GM12891 (cell line): ENCODE data around the gene COQ3.

Experiments used
- DNase-seq: peaks from one replicate; pipeline ENCODE4 v3.0.0; 2011; ENCODE audit warnings: low spot score; ENCODE audit not compliant: insufficient read length
- FAIRE-seq: peaks from 2 replicates; lab custom pipeline; 2011; peaks lifted over from hg19 to GRCh38; lab: Jason Lieb, UNC
- PAX5 ChIP-seq: IDR thresholded peaks from 2 replicates; pipeline ENCODE4 v1.6.1; 2011; ENCODE audit warnings: low read length, moderate library complexity, mild to moderate bottlenecking; ENCODE audit not compliant: insufficient read depth, severe bottlenecking
- POLR2A ChIP-seq: IDR thresholded peaks from 2 replicates; pipeline ENCODE4 v1.6.1; 2011; ENCODE audit warnings: low read depth, low read length, control low read depth
- POLR2AphosphoS5 ChIP-seq: IDR thresholded peaks from 2 replicates; pipeline ENCODE4 v1.6.1; 2011; ENCODE audit warnings: low read depth, low read length, control low read depth
- POU2F2 ChIP-seq: IDR thresholded peaks from 2 replicates; pipeline ENCODE4 v1.6.1; 2011; ENCODE audit warnings: low read depth, mild to moderate bottlenecking, control low read depth, low read length, moderate library complexity
- SPI1 ChIP-seq: IDR thresholded peaks from 2 replicates; pipeline ENCODE4 v1.6.1; 2011; ENCODE audit warnings: low read depth, low read length, control low read depth
- TAF1 ChIP-seq: IDR thresholded peaks from 2 replicates; pipeline ENCODE4 v1.6.1; 2011; ENCODE audit warnings: low read depth, low read length, control low read depth

Gene COQ3

GRCh38 chr6:99424022-99424421 lies 30.0 kb upstream of the COQ3 start:
- DNase-seq (no peak), FAIRE-seq (no peak)
- TF ChIP-seq PAX5: no peak
- TF ChIP-seq SPI1: no peak
- TF ChIP-seq POLR2AphosphoS5: no peak
- no peak for TF ChIP-seq TAF1
- no peak for TF ChIP-seq POLR2A
- TF ChIP-seq POU2F2: no peak

GRCh38 chr6:99422912-99423311 lies 28.9 kb upstream of the COQ3 start:
- DNase-seq (no peak), FAIRE-seq (no peak)
- TF ChIP-seq SPI1 (no peak), POU2F2 (no peak), PAX5 (no peak), POLR2AphosphoS5 (no peak), POLR2A (no peak), TAF1 (no peak)

DNA sequence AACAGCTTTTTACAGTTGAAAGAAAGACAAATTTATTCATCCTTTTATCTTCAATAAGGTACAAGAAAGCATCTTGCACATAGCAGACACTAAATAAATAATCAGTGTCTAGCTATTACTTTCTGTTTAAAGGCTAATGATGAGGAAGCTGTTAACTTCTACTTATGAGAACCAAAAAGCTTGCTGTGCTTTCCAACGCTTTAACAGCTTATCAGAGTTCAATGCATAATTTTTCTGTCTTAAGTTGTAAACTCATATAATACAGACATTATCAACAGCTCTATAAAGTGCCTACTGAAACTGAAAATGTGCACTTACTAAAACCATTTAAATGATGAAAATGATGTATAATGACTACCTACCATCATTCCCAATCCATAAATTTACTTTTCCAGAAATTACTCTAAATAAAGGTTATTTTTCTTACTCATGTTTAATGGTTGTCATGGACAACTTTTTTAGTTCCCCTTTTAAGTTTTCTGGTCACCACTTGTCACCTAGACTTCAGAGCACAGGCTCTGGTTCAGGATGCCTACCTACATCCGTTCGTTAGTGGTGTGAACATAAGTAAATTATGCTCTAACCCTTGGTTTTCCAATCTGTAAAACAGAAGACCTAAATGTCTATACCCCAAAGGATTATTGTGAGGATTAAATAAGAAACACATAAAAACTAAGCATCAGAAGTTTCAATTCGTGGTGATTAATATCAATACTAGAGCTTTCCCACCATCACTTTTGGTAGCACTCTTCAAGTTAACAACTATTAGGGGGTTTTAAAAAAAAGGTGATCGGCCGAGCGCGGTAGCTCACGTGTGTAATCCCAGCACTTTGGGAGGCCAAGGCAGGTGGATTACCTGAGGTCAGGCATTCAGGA lies 23.1 kb upstream of the COQ3 start:
- TF ChIP-seq POU2F2: no peak
- TF ChIP-seq PAX5: peak; percentile 48
- FAIRE-seq: peak; percentile 33
- DNase-seq: no peak

DNA sequence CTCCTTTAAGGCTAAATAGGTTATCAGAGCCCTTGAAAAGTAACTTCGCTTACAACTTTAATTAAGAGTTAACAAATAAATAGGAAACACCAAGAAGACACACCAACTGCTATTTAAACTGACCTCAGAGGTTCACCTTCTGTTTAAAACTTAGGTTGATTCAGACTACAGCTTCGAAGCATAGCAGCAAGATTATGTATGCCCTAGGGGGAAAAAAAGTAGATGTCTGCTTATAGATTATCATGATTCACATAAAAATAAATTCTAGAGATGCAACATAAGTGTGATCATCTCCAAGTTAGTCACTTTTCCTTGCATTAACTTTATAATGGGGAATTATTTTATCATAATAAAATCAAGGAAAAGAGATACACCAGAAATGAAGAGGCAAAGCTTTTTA lies 22.2 kb upstream of the COQ3 start:
- DNase-seq (no peak), FAIRE-seq (no peak)
- TF ChIP-seq POU2F2 (no peak), PAX5 (no peak), POLR2AphosphoS5 (no peak), SPI1 (no peak), POLR2A (no peak), TAF1 (no peak)

DNA sequence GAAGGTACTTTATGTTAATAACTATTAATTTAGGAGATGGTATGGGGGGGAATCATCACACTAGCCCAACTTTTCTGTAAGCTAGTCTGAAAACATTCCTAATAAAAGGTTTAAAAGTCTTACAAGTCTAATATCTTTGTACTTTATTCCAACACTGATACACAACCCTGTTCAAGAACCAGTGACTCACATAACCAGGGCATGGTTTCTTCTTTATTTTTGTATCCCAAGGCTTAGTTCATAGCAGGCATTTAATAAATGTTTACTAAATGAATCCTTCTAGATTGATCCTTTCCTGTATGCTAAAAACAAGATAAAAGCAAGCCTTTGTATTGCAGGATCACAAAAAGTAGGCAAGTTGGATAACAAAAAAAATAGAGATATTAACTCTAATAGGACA lies 21.5 kb upstream of the COQ3 start:
- DNase-seq: no peak
- FAIRE-seq: no peak
- TF ChIP-seq SPI1: no peak
- TF ChIP-seq TAF1: no peak
- no peak for TF ChIP-seq POLR2AphosphoS5
- TF ChIP-seq POLR2A: no peak
- TF ChIP-seq POU2F2: no peak
- no peak for TF ChIP-seq PAX5

DNA sequence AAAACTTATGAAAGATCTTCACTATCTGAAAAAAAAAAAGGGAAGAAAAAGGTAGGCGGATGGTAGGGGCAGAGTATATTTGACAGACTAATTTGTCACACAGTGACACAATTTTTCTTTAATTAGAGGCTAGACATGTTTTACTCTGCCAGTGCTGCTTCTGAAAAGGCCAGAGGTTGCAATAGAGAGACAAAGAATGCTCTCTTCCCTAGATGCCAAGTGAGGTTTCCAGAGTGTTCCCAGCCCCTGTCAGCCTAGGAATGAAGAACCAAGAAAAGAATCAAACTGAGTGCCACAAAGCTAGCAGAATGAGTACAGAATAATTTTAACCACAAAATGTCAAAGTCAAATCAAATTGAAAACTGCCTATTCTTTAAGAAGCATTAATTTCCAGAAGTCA lies 18.1 kb upstream of the COQ3 start:
- DNase-seq: no peak
- TF ChIP-seq PAX5: no peak
- no peak for TF ChIP-seq SPI1
- TF ChIP-seq POU2F2: no peak
- TF ChIP-seq POLR2A: no peak
- TF ChIP-seq POLR2AphosphoS5: no peak
- TF ChIP-seq TAF1: no peak
- no peak for FAIRE-seq

GRCh38 chr6:99409672-99410071 lies 15.7 kb upstream of the COQ3 start:
- TF ChIP-seq POLR2AphosphoS5 (no peak), TAF1 (no peak), POLR2A (no peak), PAX5 (no peak), POU2F2 (no peak), SPI1 (no peak)
- DNase-seq (no peak), FAIRE-seq (no peak)

- FAIRE-seq (no peak), DNase-seq (no peak)
- TF ChIP-seq TAF1 (no peak), POLR2AphosphoS5 (no peak), POU2F2 (no peak)
Observed at GRCh38 chr6:99407076-99407475, 13.1 kb upstream of the COQ3 start.

DNA sequence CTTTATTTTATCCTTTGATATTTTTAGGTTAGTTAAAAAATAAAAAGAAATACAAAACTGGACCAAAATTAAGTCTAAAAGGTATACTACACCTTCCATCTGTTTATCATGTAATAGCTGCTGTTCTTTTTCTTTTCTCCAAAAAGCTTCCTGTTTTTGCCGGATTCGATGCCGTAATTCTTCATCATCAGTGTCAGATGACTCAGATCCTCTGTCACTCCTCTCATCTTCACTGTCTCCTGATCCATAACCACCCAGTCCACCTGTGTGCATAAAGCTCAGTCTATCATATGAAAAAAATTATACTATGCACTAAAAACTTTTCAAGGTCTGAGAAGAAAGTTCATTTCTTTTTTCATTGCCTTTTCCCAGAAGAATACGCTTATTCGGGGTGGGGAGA lies 8.5 kb upstream of the COQ3 start:
- no peak for DNase-seq
- FAIRE-seq: no peak
- no peak for TF ChIP-seq TAF1
- no peak for TF ChIP-seq POLR2A
- no peak for TF ChIP-seq PAX5
- TF ChIP-seq POU2F2: no peak
- no peak for TF ChIP-seq SPI1
- no peak for TF ChIP-seq POLR2AphosphoS5

GRCh38 chr6:99397287-99397686 lies 3.3 kb upstream of the COQ3 start:
- no peak for FAIRE-seq
- TF ChIP-seq POLR2A (no peak), SPI1 (no peak), POU2F2 (no peak), POLR2AphosphoS5 (no peak), PAX5 (no peak), TAF1 (no peak)

More at GRCh38 chr6:99397287-99397686, 3.3 kb upstream of the COQ3 start:
- DNase-seq: no peak
